ENCODE measurements around the gene RND2.

DNA sequence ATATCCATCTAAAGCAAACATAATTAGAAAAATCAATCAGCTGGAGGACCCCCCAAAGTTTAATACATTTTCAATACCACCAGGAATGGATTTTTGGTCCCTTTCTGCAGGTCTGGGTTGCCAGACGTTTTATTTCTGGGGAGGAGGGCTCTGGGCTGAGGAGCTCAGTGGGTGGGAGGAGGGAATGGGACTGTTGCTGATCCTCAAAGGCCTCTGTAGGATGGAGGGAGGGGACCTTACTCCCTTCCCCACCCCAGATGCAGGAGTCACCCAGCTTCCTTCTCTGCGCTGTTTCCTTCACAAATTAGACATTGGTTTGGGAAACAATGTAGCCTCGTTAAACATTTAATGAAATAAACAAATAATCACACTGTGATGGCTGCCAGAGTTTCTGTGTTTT, 6.6 kb downstream of the RND2 start:
- TF ChIP-seq SUZ12 (IDR thresholded peaks at IDR 0.05): no peak
- no peak for TF ChIP-seq L3MBTL2 (conservative IDR thresholded peaks at IDR 0.05)
- TF ChIP-seq LEF1 (IDR thresholded peaks at IDR 0.05; ENCODE audit: borderline replicate concordance): no peak

Data from HEK293T (cell line).